ENCODE data around the gene ABI1.

ABI1 gene

DNA sequence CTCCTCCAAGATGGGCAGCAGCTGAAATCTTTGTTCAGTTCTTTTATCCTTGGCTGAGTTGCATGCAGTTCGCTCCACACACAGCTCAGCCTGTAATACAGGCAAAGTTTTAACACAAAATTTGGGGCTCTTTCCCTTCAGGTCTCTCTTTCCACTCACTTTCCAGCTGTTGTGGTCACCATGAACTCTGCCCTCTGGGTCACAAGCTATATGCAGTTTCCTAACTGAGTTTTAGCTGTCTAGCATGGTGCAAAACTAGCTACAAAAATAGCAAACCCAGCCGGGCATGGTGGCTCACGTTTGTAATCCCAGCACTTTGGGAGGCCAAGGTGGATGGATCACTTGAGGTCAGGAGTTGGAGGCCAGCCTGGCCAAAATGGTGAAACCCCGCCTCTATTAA is 53.2 kb downstream of the ABI1 start:
- peaks cover 15% of the 10 kb centered on the region for H3K4me1 ChIP-seq (ENCODE audit: control insufficient read depth, insufficient read depth, low read length)
- CTCF ChIA-PET, result interaction anchor here (0.6 kb wide), 1 partner anchor 22 kb away, joined by 5 read pairs; no protein-coding TSS in a partner anchor
- POLR2A ChIA-PET, result no interaction called here

DNA sequence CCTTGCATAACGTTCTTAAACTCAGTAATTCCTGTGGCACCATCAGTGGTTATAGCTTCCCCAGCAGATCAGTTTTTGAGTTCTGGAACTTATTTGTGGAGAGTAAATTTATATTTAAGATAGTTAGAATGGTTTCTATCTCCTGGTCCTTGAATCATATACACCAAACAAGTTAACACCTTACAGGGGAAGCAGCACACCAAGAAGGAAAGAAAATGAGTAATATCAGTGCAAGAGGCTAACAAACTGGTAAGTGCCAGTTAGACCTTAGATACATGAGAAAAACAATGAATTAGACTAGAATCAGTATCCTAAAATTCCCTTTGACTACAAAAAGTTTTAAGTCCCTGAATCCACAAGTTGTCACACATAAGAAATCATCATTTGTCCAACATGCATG is 54.2 kb downstream of the ABI1 start:
- Histone ChIP-seq H3K4me1 (ENCODE audit: control insufficient read depth, insufficient read depth, low read length) (peaks cover 15% of the 10 kb centered on the region), H3K36me3 (ENCODE audit: control insufficient read depth in 2 of 2, insufficient read depth in 1 of 2, low read length in 2 of 2) (no peaks in the 10 kb centered on the region), H3K4me3 (ENCODE audit: low read depth, low read length) (no peak overlapping the region), H3K27ac (ENCODE audit: extremely low read depth, low read depth, low read length) (no peak overlapping the region), H3K9me3 (ENCODE audit: control insufficient read depth, insufficient read depth, low read depth, low read length) (no peaks in the 10 kb centered on the region)
- CTCF ChIA-PET, result no interaction called here
- TF ChIP-seq MYNN (tag by site-specific recombination; IDR thresholded peaks at IDR 0.05; ENCODE audit: borderline replicate concordance) (no peak), ZEB2 (tag by site-specific recombination; IDR thresholded peaks at IDR 0.05) (no peak), ZNF404 (tag by site-specific recombination; IDR thresholded peaks at IDR 0.05) (no peak), ZBTB7A (tag by site-specific recombination; IDR thresholded peaks at IDR 0.05; ENCODE audit: low read depth) (no peak), ZNF202 (tag by site-specific recombination; IDR thresholded peaks at IDR 0.05; ENCODE audit: borderline replicate concordance) (no peak), ZNF791 (tag by site-specific recombination; IDR thresholded peaks at IDR 0.05) (no peak), ZBTB48 (tag by site-specific recombination; IDR thresholded peaks at IDR 0.05) (no peak), ZNF23 (tag by site-specific recombination; IDR thresholded peaks at IDR 0.05; ENCODE audit: borderline replicate concordance) (no peak), ZSCAN23 (tag by site-specific recombination; IDR thresholded peaks at IDR 0.05) (no peak), ZNF473 (tag by site-specific recombination; IDR thresholded peaks at IDR 0.05) (no peak), ZNF561 (tag by site-specific recombination; IDR thresholded peaks at IDR 0.05; ENCODE audit: borderline replicate concordance) (no peak), ZNF175 (tag by site-specific recombination; IDR thresholded peaks at IDR 0.05) (no peak), ZNF624 (tag by site-specific recombination; IDR thresholded peaks at IDR 0.05) (no peak)
- TF ChIP-seq, protein P1, sequence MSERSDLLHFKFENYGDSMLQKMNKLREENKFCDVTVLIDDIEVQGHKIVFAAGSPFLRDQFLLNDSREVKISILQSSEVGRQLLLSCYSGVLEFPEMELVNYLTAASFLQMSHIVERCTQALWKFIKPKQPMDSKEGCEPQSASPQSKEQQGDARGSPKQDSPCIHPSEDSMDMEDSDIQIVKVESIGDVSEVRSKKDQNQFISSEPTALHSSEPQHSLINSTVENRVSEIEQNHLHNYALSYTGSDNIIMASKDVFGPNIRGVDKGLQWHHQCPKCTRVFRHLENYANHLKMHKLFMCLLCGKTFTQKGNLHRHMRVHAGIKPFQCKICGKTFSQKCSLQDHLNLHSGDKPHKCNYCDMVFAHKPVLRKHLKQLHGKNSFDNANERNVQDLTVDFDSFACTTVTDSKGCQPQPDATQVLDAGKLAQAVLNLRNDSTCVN (tag by site-specific recombination; optimal IDR thresholded peaks at IDR 0.05), result no peak
- TF ChIP-seq, protein P2, sequence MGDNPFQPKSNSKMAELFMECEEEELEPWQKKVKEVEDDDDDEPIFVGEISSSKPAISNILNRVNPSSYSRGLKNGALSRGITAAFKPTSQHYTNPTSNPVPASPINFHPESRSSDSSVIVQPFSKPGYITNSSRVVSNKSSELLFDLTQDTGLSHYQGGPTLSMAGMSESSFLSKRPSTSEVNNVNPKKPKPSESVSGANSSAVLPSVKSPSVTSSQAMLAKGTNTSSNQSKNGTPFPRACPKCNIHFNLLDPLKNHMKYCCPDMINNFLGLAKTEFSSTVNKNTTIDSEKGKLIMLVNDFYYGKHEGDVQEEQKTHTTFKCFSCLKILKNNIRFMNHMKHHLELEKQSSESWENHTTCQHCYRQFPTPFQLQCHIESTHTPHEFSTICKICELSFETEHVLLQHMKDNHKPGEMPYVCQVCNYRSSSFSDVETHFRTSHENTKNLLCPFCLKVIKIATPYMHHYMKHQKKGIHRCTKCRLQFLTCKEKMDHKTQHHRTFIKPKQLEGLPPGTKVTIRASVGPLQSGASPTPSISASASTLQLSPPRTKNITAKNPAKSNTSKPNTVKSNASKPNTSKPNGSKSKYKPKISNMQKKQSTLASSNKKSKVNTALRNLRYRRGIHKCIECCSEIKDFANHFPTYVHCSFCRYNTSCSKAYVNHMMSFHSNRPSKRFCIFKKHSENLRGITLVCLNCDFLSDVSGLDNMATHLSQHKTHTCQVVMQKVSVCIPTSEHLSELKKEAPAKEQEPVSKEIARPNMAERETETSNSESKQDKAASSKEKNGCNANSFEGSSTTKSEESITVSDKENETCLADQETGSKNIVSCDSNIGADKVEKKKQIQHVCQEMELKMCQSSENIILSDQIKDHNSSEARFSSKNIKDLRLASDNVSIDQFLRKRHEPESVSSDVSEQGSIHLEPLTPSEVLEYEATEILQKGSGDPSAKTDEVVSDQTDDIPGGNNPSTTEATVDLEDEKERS (tag by site-specific recombination; IDR thresholded peaks at IDR 0.05), result no peak
- TF ChIP-seq, protein P3, sequence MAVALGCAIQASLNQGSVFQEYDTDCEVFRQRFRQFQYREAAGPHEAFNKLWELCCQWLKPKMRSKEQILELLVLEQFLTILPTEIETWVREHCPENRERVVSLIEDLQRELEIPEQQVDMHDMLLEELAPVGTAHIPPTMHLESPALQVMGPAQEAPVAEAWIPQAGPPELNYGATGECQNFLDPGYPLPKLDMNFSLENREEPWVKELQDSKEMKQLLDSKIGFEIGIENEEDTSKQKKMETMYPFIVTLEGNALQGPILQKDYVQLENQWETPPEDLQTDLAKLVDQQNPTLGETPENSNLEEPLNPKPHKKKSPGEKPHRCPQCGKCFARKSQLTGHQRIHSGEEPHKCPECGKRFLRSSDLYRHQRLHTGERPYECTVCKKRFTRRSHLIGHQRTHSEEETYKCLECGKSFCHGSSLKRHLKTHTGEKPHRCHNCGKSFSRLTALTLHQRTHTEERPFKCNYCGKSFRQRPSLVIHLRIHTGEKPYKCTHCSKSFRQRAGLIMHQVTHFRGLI (tag by site-specific recombination; IDR thresholded peaks at IDR 0.05), result no peak
- TF ChIP-seq, protein P4, sequence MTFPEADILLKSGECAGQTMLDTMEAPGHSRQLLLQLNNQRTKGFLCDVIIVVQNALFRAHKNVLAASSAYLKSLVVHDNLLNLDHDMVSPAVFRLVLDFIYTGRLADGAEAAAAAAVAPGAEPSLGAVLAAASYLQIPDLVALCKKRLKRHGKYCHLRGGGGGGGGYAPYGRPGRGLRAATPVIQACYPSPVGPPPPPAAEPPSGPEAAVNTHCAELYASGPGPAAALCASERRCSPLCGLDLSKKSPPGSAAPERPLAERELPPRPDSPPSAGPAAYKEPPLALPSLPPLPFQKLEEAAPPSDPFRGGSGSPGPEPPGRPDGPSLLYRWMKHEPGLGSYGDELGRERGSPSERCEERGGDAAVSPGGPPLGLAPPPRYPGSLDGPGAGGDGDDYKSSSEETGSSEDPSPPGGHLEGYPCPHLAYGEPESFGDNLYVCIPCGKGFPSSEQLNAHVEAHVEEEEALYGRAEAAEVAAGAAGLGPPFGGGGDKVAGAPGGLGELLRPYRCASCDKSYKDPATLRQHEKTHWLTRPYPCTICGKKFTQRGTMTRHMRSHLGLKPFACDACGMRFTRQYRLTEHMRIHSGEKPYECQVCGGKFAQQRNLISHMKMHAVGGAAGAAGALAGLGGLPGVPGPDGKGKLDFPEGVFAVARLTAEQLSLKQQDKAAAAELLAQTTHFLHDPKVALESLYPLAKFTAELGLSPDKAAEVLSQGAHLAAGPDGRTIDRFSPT (tag by site-specific recombination; IDR thresholded peaks at IDR 0.05), result no peak
- TF ChIP-seq, protein P5, sequence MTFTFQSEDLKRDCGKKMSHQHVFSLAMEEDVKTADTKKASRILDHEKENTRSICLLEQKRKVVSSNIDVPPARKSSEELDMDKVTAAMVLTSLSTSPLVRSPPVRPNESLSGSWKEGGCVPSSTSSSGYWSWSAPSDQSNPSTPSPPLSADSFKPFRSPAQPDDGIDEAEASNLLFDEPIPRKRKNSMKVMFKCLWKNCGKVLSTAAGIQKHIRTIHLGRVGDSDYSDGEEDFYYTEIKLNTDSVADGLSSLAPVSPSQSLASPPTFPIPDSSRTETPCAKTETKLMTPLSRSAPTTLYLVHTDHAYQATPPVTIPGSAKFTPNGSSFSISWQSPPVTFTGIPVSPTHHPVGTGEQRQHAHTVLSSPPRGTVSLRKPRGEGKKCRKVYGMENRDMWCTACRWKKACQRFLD (tag by site-specific recombination; IDR thresholded peaks at IDR 0.05), result no peak
- POLR2A ChIA-PET, result interaction anchor here (0.5 to 0.6 kb wide), 2 partner anchors 44 to 205 kb away, joined by 3 read pairs; no protein-coding TSS in a partner anchor

More for the DNA sequence above, 53.2 kb downstream of the ABI1 start:
- Histone ChIP-seq H3K36me3 (ENCODE audit: control insufficient read depth in 2 of 2, insufficient read depth in 1 of 2, low read length in 2 of 2) (no peaks in the 10 kb centered on the region), H3K4me3 (ENCODE audit: low read depth, low read length) (no peak overlapping the region), H3K9me3 (ENCODE audit: control insufficient read depth, insufficient read depth, low read depth, low read length) (no peaks in the 10 kb centered on the region), H3K27ac (ENCODE audit: extremely low read depth, low read depth, low read length) (no peak overlapping the region)
- no peak for TF ChIP-seq ZNF138 (tag by site-specific recombination; IDR thresholded peaks at IDR 0.05; ENCODE audit: borderline replicate concordance)
- TF ChIP-seq TCF7L2 (IDR thresholded peaks at IDR 0.05; ENCODE audit: borderline replicate concordance, low read depth, low read length), result no peak
- TF ChIP-seq ZFP41 (tag by site-specific recombination; IDR thresholded peaks at IDR 0.05; ENCODE audit: borderline replicate concordance), result no peak
- no peak for TF ChIP-seq SP3 (tag by site-specific recombination; IDR thresholded peaks at IDR 0.05)
- TF ChIP-seq, protein P6, sequence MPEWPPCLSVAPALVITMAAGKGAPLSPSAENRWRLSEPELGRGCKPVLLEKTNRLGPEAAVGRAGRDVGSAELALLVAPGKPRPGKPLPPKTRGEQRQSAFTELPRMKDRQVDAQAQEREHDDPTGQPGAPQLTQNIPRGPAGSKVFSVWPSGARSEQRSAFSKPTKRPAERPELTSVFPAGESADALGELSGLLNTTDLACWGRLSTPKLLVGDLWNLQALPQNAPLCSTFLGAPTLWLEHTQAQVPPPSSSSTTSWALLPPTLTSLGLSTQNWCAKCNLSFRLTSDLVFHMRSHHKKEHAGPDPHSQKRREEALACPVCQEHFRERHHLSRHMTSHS (tag by site-specific recombination; IDR thresholded peaks at IDR 0.05), result no peak
- TF ChIP-seq ZNF133 (tag by site-specific recombination; IDR thresholded peaks at IDR 0.05), result no peak

All from HEK293 (cell line).